Heart left ventricle (tissue), 16 donors: Measurements from ENCODE around the gene TOMM6. TPM values are rescaled to one million over a fixed set of nuclear protein-coding genes. Genes with fewer than 3 reads are reported as not detected.

Experiments
- ATAC-seq, 4 donors: fragments of 200-7000 bp; cut with Tn5 transposase; one replicate each; pipeline ENCODE4 v1.9.1; 2020 to 2022; ENCODE audit warnings: moderate library complexity in 4 of 4, mild to moderate bottlenecking in 3 of 4, moderate number of reproducible peaks in 1 of 4
- DNase-seq, 5 donors: peaks; one replicate each; pipeline ENCODE4 v3.0.0-alpha.2; 2020
- H3K27ac ChIP-seq, 12 donors: fragments of 200-600 bp; sonication (generic) in 4 of 12; one replicate each; pipeline versions ENCODE4 v1.5.0 to v1.8.0; 2016 to 2022; ENCODE audit warnings: mild to moderate bottlenecking in 2 of 12
- H3K27me3 ChIP-seq, 9 donors: fragments of 200-600 bp; sonication (generic) in 2 of 9; one replicate each; pipeline versions ENCODE4 v1.5.1 to v1.8.0; 2016 to 2022; ENCODE audit warnings: mild to moderate bottlenecking in 3 of 9
- H3K36me3 ChIP-seq, 9 donors: fragments of 200-600 bp; sonication (generic) in 2 of 9; one replicate each; pipeline versions ENCODE4 v1.5.0 to v1.8.0; 2018 to 2022; ENCODE audit warnings: mild to moderate bottlenecking in 2 of 9
- H3K4me1 ChIP-seq, 12 donors: fragments of 200-600 bp; sonication (generic) in 4 of 12; one replicate each; pipeline versions ENCODE4 v1.5.0 to v1.8.0; 2016 to 2022; ENCODE audit warnings: mild to moderate bottlenecking in 3 of 12
- H3K4me3 ChIP-seq, 12 donors: fragments of 200-600 bp; sonication (generic) in 4 of 12; one replicate each; pipeline versions ENCODE4 v1.5.0 to v1.8.0; 2017 to 2022; ENCODE audit warnings: mild to moderate bottlenecking in 9 of 12, moderate library complexity in 4 of 12
- H3K9me3 ChIP-seq, 12 donors: fragments of 200-600 bp; sonication (generic) in 4 of 12; one replicate each; pipeline versions ENCODE4 v1.5.0 to v1.8.0; 2016 to 2022; ENCODE audit warnings: mild to moderate bottlenecking in 1 of 12
- POLR2A ChIP-seq, 2 donors: fragments of 450-650 bp; IDR thresholded peaks; one replicate each; pipeline ENCODE4 v1.6.1; 2017; ENCODE audit warnings: antibody characterized with exemption in 2 of 2, mild to moderate bottlenecking in 2 of 2, moderate library complexity in 2 of 2
- WGBS, 4 donors: extraction: QIAGEN DNeasy Blood & Tissue Kit in 2 of 4; methylation state at CpG; one replicate each; pipeline versions ENCODE4 v1.1.5 to v1.1.7; 2013 to 2018; 5-methylcytosine and 5-hydroxymethylcytosine counted together
- intact Hi-C, 10 donors: fragments of 100-400 bp; cut with DNase I; formaldehyde crosslinking; loops; one replicate each; pipeline versions ENCODE4 v1.11.1 to v1.14.2; 2022
- long read RNA-seq, 3 donors: library from polyadenylated mRNA; unstranded; transcript quantifications; one replicate each; pipeline ENCODE4 v2.0.0, GENCODE V29; 2020 to 2021
- polyA plus RNA-seq, 2 donors: library from polyadenylated mRNA; stranded (reverse); fragments of 200-250 nt; gene quantifications; one replicate each; pipeline ENCODE4 v1.2.3, GENCODE V29; 2013
- total RNA-seq, 9 donors: library from RNA; depleted of rRNA in 2 of 9; stranded (reverse); fragments of >200 nt in 2 of 9; fragmentation: NEBNext Ultra II Directional in 3 of 9; extraction: Animal tissue kit (Norgen Biotek cat#: 25700) in 3 of 9; gene quantifications; one replicate each; pipeline versions ENCODE4 v1.1.0 to v1.2.4, GENCODE V29; 2016 to 2023
- TF ChIP-seq, protein P1 (sequence below), 12 donors: fragments of 200-600 bp; sonication (generic) in 4 of 12; IDR thresholded peaks; one replicate each; pipeline versions ENCODE4 v1.5.0 to v1.8.0; 2018 to 2022; ENCODE audit warnings: antibody characterized with exemption in 12 of 12, mild to moderate bottlenecking in 5 of 12
- donor health status: ischemic (EF 13 %, LVEDD 7.1; RV severe dilation, severe dysfunction).
- donor health status: healthy with polysubstance abuse.
- donor health status: DM: no; HTN: yes; CAD: no.
- donor health status: DM: no; HTN: no; CAD: no.
- donor health status: ischemic (EF 25% LVEDD 6.9; RV normal size, moderate dysfunction).
- donor health status: ischemic (EF 25% LVEDD 5.7; RV mildly dilated, moderate dysfunction).
- donor health status: healthy.
- donor health status: DM: yes; HTN: yes; CAD: no.
- donor health status: ischemic (EF 35%, LVEDD 5.7; RV mildly dilated, moderate dysfunction).
- donor health status: nonischemic (EF 11% LVEDD 7.7; RV severe dilation, severe dysfunction).
- donor health status: DM: yes; HTN: yes; CAD: no.
- donor health status: PGD.
- donor health status: ischemic (EF 29% LVEDD 5.4; RV normal size, mild dysfunction).
- donor health status: nonischemic (EF 23%, LVEDD 6.1; RV moderate dilation, normal function).

TOMM6 gene
- total RNA-seq, result 100 to 1,000 TPM; 158 to 225 (median 182) TPM
- 100 to 1,000 TPM; 171 to 277 TPM for polyA plus RNA-seq
- long read RNA-seq, donor 1, transcript TOMM6-201 (3 exons, 595 nt), result major isoform, 21 of 35 reads
- long read RNA-seq, donor 1, transcript TOMM6-202 (3 exons, 637 nt), result minor isoform, 12 of 35 reads
- long read RNA-seq, donor 1, partial matches to known transcripts, result 0 of 35 reads
- long read RNA-seq, donor 1, other reads (novel, unspliced or antisense), result 2 of 35 reads
- long read RNA-seq, donor 2, transcript TOMM6-201 (3 exons, 595 nt), result major isoform, 23 of 30 reads
- long read RNA-seq, donor 2, transcript TOMM6-202 (3 exons, 637 nt), result minor isoform, 7 of 30 reads
- long read RNA-seq, donor 2, partial matches to known transcripts, result 0 of 30 reads
- long read RNA-seq, donor 2, other reads (novel, unspliced or antisense), result 0 of 30 reads
- long read RNA-seq, donor 3, transcript TOMM6-202 (3 exons, 637 nt), result minor isoform, 6 of 28 reads
- long read RNA-seq, donor 3, transcript TOMM6-201 (3 exons, 595 nt), result major isoform, 22 of 28 reads
- long read RNA-seq, donor 3, partial matches to known transcripts, result 0 of 28 reads
- long read RNA-seq, donor 3, other reads (novel, unspliced or antisense), result 0 of 28 reads

DNA sequence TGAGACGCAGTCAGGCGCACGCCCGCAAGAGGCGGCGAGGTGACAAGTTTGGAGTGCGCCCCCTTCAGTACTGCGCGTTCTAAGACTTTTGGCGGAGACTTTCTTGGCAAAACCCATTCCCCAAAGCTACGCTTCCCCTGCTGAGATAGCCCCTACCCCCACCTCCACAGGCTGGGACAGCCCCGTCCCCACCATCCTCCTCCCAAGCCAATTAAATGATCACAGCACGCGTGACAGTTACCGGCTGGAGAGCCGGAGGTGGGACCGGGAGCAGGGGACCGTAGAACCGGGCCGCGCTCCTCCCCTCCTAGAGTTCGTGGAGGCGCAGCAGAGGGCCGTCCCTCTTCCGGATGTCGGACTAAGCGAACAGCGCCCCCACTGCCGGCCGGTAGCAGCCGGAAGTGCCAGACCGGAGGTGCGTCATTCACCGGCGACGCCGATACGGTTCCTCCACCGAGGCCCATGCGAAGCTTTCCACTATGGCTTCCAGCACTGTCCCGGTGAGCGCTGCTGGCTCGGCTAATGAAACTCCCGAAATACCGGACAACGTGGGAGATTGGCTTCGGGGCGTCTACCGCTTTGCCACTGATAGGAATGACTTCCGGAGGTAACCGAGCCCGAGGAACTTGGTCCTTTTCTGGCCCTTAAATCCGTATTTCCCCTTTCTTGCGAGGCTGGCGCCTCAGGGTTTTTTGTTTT is at the start of gene TOMM6:
Gene TOMM6, plus strand, starts transcription at position 476 of the 699 bp plus-strand sequence. Its CDS starts 4 bp downstream, at position 480.
- H3K27me3 ChIP-seq, result no peaks in the 10 kb centered on the region
- DNase-seq, result peak; percentile 96 to 98 (median 97)
- WGBS, 4 donors, result 0 to 1% (median 1%) methylated on average over 53 to 55 of the region's 55 CpGs
- H3K4me3 ChIP-seq, result peak within 1 kb of the TSS; percentile 43 to 99 (median 88)
- ATAC-seq, result peak; percentile 85 to 93 (median 86)
- no peaks in the 10 kb centered on the region for H3K9me3 ChIP-seq
- H3K27ac ChIP-seq, result peak within 1 kb of the TSS; percentile 83 to 99 (median 94)
- H3K4me1 ChIP-seq, result peaks cover 12 to 56% (median 34%) of the 10 kb centered on the region in 12 donors
- TF ChIP-seq, protein P1, sequence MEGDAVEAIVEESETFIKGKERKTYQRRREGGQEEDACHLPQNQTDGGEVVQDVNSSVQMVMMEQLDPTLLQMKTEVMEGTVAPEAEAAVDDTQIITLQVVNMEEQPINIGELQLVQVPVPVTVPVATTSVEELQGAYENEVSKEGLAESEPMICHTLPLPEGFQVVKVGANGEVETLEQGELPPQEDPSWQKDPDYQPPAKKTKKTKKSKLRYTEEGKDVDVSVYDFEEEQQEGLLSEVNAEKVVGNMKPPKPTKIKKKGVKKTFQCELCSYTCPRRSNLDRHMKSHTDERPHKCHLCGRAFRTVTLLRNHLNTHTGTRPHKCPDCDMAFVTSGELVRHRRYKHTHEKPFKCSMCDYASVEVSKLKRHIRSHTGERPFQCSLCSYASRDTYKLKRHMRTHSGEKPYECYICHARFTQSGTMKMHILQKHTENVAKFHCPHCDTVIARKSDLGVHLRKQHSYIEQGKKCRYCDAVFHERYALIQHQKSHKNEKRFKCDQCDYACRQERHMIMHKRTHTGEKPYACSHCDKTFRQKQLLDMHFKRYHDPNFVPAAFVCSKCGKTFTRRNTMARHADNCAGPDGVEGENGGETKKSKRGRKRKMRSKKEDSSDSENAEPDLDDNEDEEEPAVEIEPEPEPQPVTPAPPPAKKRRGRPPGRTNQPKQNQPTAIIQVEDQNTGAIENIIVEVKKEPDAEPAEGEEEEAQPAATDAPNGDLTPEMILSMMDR (IDR thresholded peaks at IDR 0.05), result peak; percentile 77 to 97 (median 90)
- TF ChIP-seq POLR2A (IDR thresholded peaks at IDR 0.05), result peak in 1 of 2 donors; percentile 82
- H3K36me3 ChIP-seq, result peaks cover 0 to 46% (median 37%) of the 10 kb centered on the region in 9 donors
- intact Hi-C loops, result loop anchor here in 9 of 10 donors (1.0 to 10.0 kb wide), 14 partner anchors 83 to 777 kb away; partner anchors contain the start of genes BYSL (in 8 of the 9), MED20 (in 8 of the 9), MRPS10 (in 2 of the 9) and USP49 (in 2 of the 9)

DNA sequence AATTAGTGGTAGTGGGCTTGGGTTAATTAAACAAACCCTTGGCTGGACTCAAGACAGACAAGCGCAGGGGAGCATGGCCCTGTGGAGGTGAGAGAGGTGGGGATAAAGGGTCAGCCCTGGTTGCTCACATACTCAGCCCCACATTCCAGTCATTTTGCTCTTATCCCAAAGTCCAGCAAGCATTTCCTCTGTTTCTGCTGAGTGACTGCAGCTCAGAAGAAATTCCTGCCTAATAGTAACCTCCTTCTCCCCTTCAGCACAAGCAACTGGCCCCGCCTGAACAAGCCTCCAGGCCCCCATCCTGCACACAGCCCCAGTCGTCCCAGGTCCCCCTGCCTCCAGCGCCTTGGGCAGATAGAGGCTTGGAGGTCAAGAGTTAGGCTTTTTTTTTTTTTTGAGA is 48.5 kb upstream of the TOMM6 start:
- no peak overlapping the region for H3K27ac ChIP-seq
- no peaks in the 10 kb centered on the region for H3K27me3 ChIP-seq
- peaks cover 0 to 8% (median 4%) of the 10 kb centered on the region in 12 donors for H3K4me1 ChIP-seq
- DNase-seq (peak in 1 of 5 donors; percentile 28), ATAC-seq (no peak)
- 71 to 94% (median 73%) methylated on average over 4 of the region's 4 CpGs for WGBS, 4 donors
- intact Hi-C loops, result loop anchor here in 6 of 10 donors (5.0 kb wide), 2 partner anchors 33 to 38 kb away; partner anchors contain the start of gene FRS3 (in 5 of the 6)
- H3K9me3 ChIP-seq, result no peaks in the 10 kb centered on the region
- H3K4me3 ChIP-seq, result no peak overlapping the region
- no peaks in the 10 kb centered on the region for H3K36me3 ChIP-seq
- TF ChIP-seq POLR2A (IDR thresholded peaks at IDR 0.05), result no peak
- TF ChIP-seq, protein P1 (IDR thresholded peaks at IDR 0.05), result no peak

DNA sequence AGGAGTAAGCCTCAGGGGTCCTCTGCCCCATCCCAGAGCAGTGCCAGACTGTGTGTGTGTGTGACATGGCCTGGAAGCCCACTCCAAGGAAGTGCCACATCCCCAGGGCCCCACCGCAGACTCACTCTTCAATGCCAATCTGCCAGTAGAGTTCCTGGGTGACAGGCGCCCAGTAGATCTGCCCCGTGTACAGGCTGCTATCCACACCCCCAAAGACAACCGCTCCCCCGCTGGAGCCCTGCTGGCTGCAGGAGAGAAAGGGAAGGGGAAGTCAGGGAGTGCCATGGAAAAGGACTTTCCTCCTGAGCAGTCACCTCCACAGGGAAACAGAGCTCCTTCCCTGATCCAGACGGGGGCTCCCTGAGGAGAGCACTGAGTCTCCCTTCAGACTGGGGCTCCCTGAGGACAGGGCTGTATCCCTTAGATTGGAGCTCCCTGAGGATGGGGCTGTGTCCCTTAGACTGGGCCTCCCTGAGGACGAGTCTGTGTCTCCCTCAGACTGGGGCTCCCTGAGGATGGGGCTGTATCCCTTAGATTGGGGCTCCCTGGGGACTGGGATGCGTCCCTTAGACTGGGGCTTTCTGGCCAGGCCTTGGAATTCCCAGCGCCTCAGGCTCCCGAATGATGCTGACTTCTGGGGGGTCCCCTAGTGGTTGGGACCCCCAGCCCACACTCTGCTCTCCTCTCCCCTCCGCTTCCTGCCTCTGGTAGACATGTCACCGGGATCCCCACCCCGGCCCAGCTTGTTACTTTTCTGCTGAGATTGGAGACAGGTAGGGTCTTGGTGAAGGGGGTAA is 46.9 kb upstream of the TOMM6 start:
- H3K4me1 ChIP-seq, result peaks cover 0 to 8% (median 4%) of the 10 kb centered on the region in 12 donors
- peak in 1 of 5 donors; percentile 48 for DNase-seq
- intact Hi-C loops, result no loop called here
- TF ChIP-seq POLR2A (IDR thresholded peaks at IDR 0.05), result no peak
- TF ChIP-seq, protein P1 (IDR thresholded peaks at IDR 0.05), result no peak
- H3K27ac ChIP-seq, result no peak overlapping the region
- ATAC-seq, result no peak
- no peaks in the 10 kb centered on the region for H3K27me3 ChIP-seq
- H3K36me3 ChIP-seq, result no peaks in the 10 kb centered on the region
- no peak overlapping the region for H3K4me3 ChIP-seq
- H3K9me3 ChIP-seq, result no peaks in the 10 kb centered on the region
- 81 to 88% (median 84%) methylated on average over 10 to 13 of the region's 13 CpGs for WGBS, 4 donors
